ENCODE measurements around the gene SLC9A9.
A peak's percentile ranks its signal among the peaks of the same experiment; 100 is the strongest.

Gene SLC9A9

GRCh38 chr3:143586576-143586975 lies 261.7 kb downstream of the SLC9A9 start:
- no peak for DNase-seq

- DNase-seq, result no peak
Measured at GRCh38 chr3:143585720-143586456, 262.4 kb downstream of the SLC9A9 start.

GRCh38 chr3:143584474-143584873 lies 263.8 kb downstream of the SLC9A9 start:
- DNase-seq, result no peak

GRCh38 chr3:143581972-143582722 lies 266.1 kb downstream of the SLC9A9 start:
- DNase-seq, result no peak

- DNase-seq, result no peak
Measured at GRCh38 chr3:143578810-143579435, 269.3 kb downstream of the SLC9A9 start.

GRCh38 chr3:143576568-143577270 lies 271.5 kb downstream of the SLC9A9 start:
- no peak for DNase-seq

DNA sequence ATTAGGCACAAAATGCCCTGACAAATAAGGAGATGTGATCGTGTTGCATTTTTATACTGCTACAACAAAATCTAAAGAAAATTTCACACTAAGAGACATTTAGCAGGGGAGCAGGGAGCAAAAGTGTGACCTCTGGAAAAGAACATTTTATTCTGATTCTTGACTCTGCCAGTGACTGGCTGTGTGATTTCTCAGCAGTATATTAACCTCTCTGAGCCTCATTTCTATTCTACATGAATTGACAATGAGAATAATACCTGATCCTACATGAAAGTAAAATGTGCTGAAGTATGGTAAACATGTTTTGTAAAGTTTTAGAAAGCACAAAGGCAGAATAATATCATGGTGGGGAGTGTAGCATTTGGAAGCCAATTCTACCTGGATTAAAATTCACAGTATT lies 273.3 kb downstream of the SLC9A9 start:
- DNase-seq, result no peak

DNA sequence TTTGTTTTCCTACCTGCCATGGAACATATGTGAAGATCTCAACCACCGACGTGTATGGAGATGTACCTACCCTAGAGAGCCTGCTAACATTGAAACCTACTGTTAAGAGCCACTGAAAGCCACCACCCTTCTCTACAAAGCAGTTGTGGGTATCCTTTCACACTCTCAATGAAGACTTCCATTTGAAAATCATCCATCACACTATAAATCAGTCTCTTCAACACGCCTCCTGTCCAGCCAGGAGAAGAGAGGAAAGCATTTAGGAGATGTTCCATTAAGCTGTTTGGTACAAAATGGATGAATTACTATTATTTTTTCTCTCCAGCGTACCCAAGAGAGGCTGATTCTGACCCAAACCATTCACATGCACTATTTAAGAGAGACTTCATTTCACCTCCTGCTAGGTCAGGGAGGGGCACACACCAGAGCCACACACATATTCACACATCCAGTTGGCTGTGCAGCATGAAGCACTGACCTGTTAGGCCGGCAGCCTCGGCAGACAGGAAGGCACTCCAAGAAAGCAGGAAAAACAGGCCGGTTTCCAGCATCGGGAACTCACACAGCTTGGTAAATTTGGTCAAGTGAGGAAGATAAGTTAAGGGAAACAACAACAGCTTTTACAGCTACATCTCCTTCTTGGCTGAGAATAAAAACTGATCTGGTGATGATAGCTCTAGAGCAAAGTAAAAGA lies 274.5 kb downstream of the SLC9A9 start:
- DNase-seq, result no peak

GRCh38 chr3:143571548-143571947 lies 276.7 kb downstream of the SLC9A9 start:
- DNase-seq, result no peak

DNA sequence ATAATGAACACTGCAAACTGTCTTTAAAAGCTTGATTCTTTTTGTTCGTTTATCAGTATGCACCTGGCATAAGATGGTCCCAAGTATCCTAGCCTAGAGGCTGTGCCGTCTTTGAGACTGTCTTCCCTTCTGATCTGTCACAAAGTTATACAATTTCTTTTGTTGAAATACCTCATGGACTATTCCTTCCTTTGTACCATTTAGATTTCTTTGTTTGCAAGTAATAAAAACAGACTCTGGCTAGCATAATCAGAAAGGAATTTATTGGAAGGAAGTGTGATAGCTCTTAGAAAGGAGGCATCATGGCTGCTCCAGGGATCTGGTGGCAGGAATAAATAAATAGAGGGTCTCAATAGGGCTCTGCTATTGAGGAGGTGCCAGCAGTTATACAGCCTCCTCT lies 280.4 kb downstream of the SLC9A9 start:
- DNase-seq, result no peak

GRCh38 chr3:143565951-143566350 lies 282.3 kb downstream of the SLC9A9 start:
- DNase-seq, result no peak

- no peak for DNase-seq
Measured at GRCh38 chr3:143563786-143564185, 284.5 kb downstream of the SLC9A9 start.

GRCh38 chr3:143562789-143563188 lies 285.5 kb downstream of the SLC9A9 start:
- no peak for DNase-seq

DNA sequence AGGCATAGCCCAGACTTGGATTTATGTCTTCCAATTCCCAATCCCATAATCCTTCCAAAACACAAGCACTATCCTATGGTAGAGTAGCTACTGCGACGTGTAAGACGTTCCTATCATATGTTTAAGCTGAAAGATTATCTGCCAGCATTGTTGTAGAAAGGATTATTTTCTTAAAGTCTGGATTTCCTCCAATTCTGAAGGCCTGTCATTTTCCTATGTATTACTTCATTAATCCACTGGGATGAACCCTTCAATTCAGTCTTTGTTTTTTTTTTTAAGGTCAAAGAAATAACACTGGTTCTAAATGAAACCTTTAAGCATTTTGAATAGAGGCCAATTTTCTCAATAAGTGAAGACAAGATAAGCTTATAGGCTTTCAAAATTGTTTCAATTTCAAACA lies 289.0 kb downstream of the SLC9A9 start:
- DNase-seq, result peak; percentile 29

DNA sequence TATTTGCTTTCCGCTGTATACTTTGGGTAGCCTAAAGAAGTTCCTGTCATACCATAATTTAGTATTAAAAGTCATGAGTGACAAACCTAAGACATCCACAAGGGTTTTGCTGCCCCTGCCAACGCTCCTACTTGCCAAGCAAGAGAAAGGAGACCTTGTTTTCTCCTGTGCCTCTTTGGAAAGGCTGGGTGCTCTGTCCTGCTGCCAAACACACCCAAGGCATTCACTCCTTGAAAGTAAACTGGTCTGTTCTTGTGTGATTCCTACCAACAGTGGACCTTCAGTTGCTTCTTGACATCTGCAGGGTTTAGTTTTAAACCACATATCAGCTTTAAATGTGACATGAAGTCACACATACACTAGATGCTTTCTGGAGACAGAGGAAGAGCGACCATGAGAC lies 295.4 kb downstream of the SLC9A9 start:
- no peak for DNase-seq

DNA sequence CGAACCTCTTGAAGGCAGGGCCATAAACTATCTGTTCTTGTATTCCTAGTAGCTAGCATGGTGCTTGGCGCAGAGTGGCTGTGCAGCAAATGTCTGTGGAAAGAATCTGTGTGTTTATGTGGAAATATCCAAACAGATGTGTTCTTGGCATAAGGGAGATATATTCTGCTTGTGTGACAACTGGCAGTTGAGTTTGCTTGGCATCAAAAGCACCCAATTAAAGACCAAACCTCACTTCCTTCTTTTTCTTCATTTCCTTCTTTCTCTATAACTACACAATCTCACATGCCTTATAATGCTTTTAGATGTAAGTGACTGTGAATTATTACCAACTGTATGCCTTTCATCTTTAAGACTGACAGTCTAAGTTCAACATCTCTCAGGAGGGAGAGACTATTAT lies 296.5 kb downstream of the SLC9A9 start:
- DNase-seq, result no peak

DNA sequence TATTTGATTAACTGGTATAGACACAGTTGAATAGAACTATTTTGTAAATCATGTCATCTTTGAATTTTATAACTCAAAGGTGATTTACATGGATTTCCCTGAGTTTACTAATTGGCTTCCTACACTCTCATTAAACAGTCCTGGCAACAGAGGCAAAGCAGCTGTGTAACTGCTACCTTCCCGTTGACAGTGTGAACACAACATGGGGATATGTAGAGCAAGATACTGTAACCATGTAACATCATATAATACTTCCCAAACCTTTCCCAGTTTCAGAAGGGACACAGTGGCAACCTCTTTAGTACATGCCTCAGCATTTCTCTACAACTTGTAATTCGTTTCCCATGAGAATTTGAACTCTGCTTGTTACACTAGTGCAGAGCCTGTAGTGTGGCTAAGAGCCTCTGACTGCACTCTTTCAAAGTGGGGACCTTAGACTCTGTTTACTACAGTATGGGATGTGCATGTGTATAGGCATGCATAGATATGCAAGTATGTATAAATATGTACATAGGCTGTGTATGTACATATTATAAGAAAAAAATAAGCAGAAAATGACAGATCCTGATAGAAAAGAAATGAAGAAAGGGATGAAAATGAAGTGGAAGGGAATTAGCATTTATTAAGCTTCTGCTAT lies 299.3 kb downstream of the SLC9A9 start:
- DNase-seq, result no peak

- DNase-seq, result no peak
Measured at GRCh38 chr3:143548393-143548792, 299.9 kb downstream of the SLC9A9 start.

DNA sequence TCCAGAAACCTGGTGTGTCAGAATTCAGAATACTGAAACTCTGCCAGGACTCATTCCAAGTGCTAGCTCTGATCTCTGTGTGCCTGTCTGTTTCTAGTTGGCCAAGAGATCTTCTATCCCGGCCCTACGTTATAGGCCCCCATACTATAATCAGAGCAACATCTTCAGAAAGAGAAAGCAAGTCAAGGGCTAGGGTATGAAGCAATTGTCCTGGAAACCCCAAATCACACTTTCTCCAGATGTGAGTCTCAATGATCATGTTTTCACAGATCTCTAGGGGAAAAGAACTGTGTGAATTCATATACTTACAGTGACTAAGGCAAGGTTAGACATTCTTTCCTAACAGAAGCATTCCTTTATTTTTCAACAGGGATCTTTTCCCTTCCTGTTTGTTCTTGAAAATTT lies 309.7 kb downstream of the SLC9A9 start:
- DNase-seq, result no peak

DNA sequence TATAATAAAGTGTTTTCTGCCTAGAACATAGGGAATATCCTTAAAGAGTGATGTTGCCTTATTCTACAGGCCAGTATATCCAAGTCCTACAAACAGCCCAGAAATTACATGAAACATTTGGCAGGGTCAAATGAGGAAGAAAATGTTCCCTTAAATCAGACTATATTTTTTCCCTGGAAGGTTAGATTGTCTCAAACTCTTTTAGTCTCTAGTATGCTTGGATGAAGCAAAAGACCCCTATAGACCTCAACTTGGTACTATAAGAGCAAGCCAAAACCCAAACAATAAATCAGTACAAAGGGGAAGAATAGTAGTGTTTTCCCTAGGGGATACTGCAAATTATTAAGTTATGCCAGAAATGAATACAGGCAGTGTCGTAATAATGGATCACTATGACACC lies 310.2 kb downstream of the SLC9A9 start:
- DNase-seq, result no peak

- no peak for DNase-seq
Measured at GRCh38 chr3:143536817-143537535, 311.3 kb downstream of the SLC9A9 start.

Data from hematopoietic multipotent progenitor cell treated with erythropoietin and hydrocortisone succinate and interleukin-3 and kit ligand, for 8 days (in vitro differentiated cells).